Measurements from ENCODE around the gene BMPER.

The BMPER gene

DNA sequence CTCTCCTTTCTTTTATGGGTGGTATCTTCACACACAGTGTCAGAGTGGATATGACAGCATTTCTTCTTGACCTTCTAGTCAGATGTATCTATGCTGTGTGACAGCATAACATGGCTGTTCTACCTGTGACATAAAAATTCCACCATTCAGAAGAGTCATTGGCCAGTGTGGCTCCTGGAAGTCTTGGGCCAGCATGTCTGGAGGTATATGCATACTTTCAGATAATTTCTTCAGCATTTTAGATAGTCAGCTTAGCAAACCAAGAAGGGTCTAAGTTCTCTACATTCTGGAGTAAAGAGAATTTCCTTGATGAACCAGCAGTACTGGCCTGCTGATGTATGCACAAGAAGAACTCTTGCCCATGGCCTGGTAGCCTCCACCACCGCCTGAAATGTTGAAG lies 179.3 kb downstream of the BMPER start:
- no peak for DNase-seq (ENCODE audit: insufficient read length, low spot score)

DNA sequence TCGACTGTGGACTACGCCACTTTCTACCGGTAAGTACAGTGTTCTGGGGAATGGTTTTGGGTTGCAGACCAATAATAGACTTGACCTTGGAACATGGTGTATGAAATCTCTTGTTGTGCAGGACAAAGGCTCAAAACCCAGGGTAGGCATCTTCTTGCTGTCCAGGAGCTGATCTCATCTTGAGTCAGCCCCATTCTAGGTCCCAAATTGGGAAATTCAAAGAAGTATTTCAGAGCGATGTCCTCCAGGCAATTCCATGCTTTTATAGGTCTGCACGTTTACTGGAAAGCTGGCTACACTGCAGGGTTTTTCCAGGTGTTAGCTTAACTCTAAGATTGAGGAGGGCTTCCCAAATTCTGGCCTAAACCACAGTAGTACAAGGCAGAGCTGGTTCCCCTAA lies 180.7 kb downstream of the BMPER start:
- no peak for DNase-seq (ENCODE audit: insufficient read length, low spot score)
- no peak for FAIRE-seq

More for the DNA sequence above, 179.3 kb downstream of the BMPER start:
- no peak for FAIRE-seq

DNA sequence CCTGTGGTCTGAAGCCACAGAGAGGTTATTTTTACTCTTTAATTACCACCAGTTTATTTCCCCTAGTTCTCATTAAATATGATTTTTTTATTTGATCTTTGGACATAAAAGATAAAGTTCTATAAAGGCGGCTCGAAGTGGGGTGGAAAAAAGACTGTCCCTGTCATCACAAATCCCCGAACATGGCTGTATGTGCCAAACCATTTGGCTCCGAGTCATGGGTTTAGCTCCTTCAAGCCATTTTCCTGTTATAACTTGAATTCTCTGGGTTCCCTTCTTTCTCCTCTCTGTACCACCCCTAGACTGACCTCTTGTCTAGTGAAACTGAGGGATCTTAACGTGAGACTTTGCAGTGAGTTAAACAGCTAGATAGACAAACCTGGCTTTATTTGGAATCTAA lies 181.6 kb downstream of the BMPER start:
- FAIRE-seq (no peak), DNase-seq (ENCODE audit: insufficient read length, low spot score) (no peak)

DNA sequence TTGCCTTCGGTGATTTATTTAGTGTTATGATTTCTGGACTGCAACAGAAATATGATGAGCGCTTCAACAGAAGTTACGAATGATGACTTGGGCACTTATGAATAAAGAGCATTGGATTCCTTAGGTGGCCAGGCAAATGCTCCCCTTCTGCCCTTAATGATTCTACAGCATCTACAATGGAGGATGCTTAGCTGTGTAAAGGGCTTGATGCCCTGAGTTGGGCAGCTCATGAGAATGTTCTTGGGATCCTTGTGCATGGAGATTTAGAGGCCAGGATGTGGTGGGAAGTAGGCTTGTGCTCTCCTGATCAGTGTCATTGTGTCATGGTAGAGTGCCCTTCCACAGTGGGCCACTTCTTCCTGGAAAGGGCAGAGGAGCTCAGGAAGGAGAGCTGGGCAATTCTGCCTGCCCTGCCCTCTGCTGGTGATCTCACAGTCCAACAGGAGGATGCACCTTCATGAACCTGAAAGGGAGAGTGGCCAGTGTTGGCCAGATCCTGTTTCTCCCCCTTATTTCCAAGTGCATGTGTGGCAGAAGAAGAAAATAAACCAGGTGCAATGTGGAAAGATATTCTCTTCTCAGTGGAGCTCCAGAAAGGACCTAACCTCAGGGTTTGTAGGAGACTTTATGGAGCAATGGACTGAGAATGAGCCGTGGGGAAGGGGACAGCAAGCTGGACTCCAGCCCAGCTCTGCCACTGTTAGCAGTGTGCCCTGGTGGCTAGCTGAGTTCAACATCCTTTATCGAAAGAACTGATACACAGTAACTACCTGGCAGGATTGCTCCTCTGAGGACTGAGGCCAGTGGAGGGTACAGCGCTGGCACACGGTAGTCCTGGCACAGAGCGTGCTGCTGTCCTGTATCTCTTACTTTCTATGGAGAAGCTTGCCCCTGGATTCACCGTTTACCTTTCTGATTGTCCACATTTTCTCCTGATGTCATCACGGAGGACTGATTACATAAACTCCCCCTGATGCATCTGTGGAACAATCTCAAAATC lies 182.9 kb downstream of the BMPER start:
- DNase-seq (ENCODE audit: insufficient read length, low spot score) (no peak), FAIRE-seq (no peak)

- DNase-seq (ENCODE audit: insufficient read length, low spot score), result no peak
- FAIRE-seq, result no peak
Measured at GRCh38 chr7:34090816-34091215, 185.5 kb downstream of the BMPER start.

GRCh38 chr7:34091321-34091917 lies 186.1 kb downstream of the BMPER start:
- FAIRE-seq (no peak), DNase-seq (ENCODE audit: insufficient read length, low spot score) (no peak)

DNA sequence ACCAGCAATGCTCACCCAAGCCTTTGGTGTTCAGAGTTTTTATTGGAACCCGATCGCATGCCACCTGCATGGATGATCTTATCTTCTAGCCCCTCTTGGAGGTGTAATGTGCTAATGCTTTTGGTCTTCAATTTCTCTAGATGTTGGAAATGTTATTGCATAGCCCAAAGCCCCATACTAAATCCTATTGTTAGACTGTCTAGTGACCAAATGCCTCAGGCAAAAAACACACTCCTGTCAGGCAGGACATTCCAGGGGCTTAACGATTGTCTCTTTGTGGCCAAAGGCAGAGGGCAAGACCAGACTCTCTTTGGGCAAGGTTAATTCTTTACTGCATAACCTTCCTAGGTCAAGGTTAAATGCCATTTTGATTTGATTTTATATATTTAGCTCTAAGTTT lies 187.9 kb downstream of the BMPER start:
- no peak for FAIRE-seq
- no peak for DNase-seq (ENCODE audit: insufficient read length, low spot score)

GRCh38 chr7:34096198-34096651 lies 190.9 kb downstream of the BMPER start:
- no peak for DNase-seq (ENCODE audit: insufficient read length, low spot score)
- FAIRE-seq, result no peak

GRCh38 chr7:34096777-34097176 lies 191.4 kb downstream of the BMPER start:
- DNase-seq (ENCODE audit: insufficient read length, low spot score), result no peak
- no peak for FAIRE-seq

GRCh38 chr7:34100661-34101060 lies 195.3 kb downstream of the BMPER start:
- no peak for FAIRE-seq
- no peak for DNase-seq (ENCODE audit: insufficient read length, low spot score)

- DNase-seq (ENCODE audit: insufficient read length, low spot score) (no peak), FAIRE-seq (no peak)
Measured at GRCh38 chr7:34104115-34104514, 198.8 kb downstream of the BMPER start.

DNA sequence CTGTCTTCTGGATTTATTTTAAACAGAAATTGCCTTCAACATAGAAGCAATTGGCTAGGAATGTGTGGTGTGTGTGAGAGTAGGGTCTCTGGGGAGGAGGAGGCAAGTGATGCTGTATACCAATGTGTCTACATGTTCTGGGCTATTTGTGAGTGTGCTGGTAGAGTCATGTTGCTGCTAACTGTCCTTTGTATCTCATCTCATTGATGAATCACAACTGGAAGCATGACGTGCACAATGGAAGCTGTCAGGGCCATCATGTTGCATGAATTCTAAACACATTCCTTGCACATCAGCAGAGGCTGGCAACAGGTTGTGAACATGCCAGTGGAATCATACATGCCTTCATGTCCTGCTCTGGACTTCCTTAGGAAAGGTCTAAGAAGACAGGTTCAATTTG lies 199.7 kb downstream of the BMPER start:
- DNase-seq (ENCODE audit: insufficient read length, low spot score) (no peak), FAIRE-seq (no peak)

- FAIRE-seq (no peak), DNase-seq (ENCODE audit: insufficient read length, low spot score) (no peak)
Measured at GRCh38 chr7:34107276-34107675, 201.9 kb downstream of the BMPER start.

DNA sequence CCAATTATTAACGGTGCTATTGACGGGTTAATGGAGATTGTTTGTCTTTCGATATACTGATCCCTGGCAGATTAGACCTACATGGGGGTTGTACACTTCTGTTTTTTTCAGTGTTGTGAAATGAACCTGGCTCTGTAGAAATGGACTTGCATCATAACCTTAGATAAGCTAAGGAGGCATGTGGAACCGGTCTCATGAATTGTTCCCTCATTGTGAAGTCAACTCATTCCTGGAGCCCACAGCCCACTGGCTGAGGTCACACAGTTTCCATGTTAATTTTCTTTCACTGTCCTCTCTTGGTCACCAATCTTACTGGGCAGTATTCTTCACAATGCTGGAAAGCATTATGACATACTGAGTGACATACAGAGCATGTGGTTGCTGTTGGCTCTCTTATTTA lies 202.8 kb downstream of the BMPER start:
- FAIRE-seq, result no peak
- DNase-seq (ENCODE audit: insufficient read length, low spot score), result no peak

GRCh38 chr7:34109936-34110780 lies 204.8 kb downstream of the BMPER start:
- DNase-seq (ENCODE audit: insufficient read length, low spot score), result no peak
- no peak for FAIRE-seq

DNA sequence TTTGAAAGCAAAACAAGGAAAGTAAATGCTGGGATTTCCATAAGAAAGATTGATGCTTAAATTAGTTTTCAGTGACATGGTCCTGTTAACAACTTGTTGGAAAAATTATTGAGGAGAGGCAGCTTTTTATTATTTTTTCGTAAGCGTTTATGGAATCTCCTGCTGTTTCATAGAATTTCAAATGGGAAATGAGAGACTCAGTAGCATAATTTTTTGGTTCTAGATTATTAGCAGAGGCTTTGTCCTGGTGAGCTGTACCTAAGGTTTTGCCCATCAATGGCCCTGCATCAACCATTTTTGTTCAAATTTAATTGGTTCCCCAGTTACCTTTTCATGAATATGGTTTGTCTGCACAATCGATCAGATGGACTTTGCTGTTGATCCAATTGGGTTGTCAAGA lies 205.7 kb downstream of the BMPER start:
- DNase-seq (ENCODE audit: insufficient read length, low spot score) (no peak), FAIRE-seq (no peak)

DNA sequence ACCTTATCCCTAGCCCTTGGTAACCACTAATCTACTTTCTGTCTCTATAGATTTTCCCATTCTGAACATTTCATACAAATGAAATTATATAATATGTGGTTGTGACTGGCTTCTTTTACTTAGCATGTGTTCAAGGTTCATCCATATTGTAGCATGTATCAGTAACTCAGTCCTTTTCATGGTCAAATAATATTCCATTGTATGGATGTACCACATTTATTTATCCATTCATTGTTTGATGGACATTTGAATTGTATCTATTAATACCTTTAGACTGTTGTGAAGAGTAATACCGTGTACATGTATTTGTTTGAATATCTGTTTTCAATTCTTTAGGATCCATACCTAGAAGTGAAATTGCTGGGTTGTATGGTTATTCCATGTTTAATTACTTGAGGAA lies 210.2 kb downstream of the BMPER start:
- FAIRE-seq (no peak), DNase-seq (ENCODE audit: insufficient read length, low spot score) (no peak)

DNA sequence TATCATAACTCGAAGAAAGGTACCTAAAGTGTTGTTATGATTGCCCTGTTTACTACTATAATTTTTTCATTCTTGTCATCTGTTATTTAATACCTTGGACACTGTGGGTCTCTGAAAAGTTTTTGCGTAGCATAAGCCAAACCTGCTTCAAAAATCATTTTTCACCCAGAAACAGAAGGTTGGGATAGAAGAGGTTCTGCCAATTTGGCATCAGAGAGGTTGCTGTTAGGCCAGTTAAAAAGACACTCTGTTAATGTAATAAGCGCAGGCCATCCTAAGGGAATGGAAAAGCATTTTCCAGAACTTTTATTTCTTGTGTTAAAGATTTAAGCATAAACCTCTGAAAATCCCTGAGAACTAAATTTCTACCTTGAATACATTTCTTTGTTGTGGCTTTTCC lies 212.2 kb downstream of the BMPER start:
- DNase-seq (ENCODE audit: insufficient read length, low spot score), result no peak
- no peak for FAIRE-seq

GRCh38 chr7:34121366-34121765 lies 216.0 kb downstream of the BMPER start:
- DNase-seq (ENCODE audit: insufficient read length, low spot score), result no peak
- no peak for FAIRE-seq

DNA sequence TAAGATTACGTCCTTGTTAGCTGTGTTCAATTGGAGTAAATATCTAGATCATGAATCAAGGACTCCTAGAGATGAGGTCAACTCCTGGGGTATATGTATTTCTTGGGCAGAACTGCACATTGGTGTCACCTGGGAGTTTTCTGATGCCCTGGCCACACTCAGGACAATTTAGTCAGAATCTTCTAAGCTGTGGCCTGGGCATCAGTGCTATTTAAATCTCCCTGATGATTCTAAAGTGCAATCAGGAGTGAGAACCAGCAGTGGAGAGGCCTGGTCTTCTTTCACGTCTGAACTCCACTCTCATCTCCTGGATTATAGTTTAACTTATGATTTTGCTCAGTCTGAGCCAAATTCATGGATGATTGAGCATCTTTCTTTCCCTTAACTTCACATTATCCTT lies 218.0 kb downstream of the BMPER start:
- no peak for DNase-seq (ENCODE audit: insufficient read length, low spot score)

DNA sequence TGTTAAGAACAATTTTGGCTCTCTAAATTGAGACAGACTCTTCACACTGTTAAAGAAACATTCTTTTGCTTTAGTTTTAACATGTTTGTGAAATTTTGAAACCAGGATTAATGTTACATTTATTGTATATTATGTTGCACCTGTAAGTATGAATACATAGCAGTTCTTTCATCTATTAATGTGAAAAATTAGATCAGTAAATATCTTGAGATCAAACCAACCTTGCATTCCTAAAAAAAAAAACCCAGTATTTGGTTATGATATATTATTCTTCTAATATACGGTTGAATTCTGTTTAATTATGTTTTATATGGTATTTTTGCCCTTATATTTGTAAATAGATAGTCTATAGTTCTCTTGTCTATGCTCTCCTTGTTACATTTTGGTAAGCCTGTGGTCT lies 219.4 kb downstream of the BMPER start:
- FAIRE-seq (no peak), DNase-seq (ENCODE audit: insufficient read length, low spot score) (no peak)

More for the DNA sequence above, 218.0 kb downstream of the BMPER start:
- FAIRE-seq, result no peak

All from GM19239 (cell line).